Effector CD8-positive, alpha-beta T cell (primary cell): Measurements from ENCODE around the gene RANBP10.

Source experiments
- DNase-seq: peaks from one replicate; lab custom pipeline; 2025; lab: John Stamatoyannopoulos, UW

Gene RANBP10

DNA sequence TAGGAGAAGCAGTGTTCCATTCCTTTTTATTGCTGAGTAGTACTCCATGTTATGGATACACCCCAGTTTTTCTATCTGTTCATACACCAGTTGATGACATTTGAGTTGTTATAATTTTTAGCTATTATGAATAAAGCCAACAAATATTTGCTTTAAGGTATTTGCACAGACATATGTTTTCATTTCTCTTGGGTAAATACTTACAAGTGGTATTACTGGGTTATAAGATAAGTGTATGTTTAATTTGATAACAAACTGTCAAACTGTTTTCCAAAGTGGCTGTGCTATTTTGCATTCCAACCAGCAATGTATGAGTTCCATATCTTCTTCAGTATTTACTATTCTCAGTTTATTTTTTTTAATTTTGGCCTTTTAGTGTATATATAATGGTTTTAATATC, 59.5 kb downstream of the RANBP10 start:
- DNase-seq: no peak

DNA sequence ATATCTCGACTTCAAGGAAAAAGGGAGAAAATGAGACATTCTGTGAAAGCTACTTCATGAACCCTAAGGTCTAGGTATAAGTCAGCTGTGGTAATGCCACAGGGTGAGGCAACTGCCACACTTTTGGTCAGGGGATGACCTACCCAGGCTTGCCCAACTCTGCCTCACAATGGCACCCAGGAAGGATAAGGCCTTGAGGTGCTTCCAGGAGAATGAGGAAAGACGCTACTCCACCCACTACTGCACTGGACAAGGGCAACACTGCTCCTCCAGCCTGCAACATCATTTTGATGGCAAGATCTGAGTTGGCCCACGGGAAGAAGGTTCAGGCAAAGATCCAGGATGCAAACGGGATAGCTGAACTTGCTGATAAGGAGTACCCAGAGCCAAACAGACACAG, 65.2 kb downstream of the RANBP10 start:
- no peak for DNase-seq

DNA sequence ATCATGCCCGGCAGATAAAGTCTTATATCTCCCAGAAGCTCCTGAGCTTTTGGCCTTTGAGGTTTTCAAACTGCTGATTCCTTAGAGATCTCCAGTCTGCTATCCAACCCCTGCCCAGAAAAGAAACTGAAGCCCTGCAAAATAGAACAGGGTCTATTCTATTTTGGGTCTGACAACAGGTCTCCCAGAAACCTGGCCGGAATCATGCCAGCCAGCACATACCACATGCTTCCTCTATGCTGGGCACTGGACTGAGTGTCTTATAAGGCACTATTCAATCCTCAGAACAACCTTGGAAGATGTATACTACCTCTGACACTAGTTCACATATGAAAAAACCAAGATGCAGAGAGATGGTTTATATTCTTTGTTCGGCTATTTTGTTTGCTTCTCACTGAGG, 66.0 kb downstream of the RANBP10 start:
- no peak for DNase-seq

DNA sequence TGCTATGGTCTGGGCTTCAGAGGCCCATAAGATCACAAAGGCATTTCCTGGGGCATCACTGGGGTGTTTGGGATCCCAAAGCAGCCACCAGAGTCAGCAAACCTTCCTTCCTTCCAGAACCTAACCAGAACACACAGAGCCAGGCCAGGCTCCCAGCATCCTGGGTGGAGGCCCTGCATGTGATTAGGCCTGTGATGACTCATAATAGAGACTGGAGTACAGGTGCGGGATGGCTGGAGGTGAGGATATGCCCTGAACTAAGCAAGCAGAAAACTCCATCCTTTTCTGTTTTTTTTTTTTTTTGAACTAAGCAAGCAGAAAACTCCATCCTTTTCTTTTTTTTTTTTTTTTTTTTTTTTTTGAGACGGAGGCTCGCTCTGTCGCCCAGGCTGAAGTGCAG, 69.5 kb downstream of the RANBP10 start:
- no peak for DNase-seq

DNA sequence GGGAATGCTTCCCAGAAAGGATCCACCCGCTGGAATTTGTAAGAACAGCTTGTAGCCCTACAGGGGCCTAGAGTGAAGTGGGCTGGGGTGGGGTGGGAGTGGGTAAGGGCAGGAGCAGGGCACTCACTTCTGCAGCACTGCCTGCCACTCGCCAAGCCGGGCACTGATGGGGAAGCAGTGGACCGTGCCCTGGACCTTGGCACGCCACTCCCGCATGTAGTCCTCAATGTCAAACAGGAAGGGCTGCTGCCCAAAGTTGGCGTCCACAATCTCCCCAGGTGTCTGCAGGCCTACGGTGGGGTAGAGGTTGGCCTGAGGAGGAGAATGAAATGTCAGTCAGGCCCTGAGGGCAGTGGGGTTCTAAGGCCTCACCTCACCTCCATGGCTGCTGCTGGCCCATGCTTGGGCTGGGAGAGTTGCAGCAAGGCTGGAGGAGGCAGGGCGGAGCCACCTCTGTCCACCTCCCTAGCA, 71.6 kb downstream of the RANBP10 start:
- DNase-seq: no peak

DNA sequence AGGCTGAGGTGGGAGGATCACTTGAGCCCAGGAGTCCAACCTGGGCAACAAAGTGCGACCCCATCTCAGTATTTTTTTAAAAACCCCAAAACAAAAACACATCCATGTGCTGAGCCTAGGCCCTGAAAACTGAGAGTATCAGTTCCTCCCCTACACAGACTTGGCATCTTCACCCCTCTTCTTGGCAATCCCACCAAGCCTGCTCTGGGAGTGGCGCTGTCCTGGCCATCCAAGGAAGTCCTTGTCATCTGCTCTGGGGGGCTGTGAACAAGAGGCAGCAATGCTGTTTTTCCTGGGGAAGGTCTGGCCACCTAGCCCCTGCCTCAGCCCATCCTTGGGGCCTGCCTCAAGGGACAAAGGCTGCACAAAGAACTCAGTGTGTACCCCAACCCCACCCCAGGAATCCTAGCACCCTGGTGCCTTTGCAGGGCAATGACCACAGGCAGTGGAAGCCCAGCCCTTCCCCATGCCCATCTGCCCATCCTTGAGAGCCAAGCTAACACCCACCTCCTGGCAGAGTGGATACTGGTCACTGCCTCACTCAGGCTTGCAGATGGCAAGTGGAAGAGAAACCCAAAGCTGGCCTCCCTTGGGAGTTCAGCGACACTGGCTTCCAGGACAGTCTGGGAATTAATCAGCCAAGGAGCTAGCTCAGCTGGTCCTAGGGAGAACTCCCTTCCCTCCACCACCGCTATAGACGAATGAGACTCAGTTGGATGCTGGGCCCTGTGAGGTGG, 72.5 kb downstream of the RANBP10 start:
- DNase-seq: no peak

DNA sequence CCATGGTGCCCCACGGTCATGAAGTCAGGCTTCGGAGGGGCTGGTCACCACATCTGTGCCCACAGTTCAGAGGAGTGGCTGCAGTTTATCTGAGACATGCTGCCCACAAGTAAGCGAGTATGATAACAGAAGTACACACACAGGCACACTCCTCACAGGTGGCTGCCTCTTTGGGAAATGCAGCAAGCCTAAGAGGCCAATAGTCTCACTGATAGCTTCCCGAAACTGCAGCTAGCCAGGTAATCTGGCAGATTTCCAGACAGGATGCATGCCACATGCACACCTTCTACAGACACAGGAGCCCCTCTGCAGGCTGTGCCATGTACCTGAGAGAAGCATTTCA, 74.6 kb downstream of the RANBP10 start:
- no peak for DNase-seq

DNA sequence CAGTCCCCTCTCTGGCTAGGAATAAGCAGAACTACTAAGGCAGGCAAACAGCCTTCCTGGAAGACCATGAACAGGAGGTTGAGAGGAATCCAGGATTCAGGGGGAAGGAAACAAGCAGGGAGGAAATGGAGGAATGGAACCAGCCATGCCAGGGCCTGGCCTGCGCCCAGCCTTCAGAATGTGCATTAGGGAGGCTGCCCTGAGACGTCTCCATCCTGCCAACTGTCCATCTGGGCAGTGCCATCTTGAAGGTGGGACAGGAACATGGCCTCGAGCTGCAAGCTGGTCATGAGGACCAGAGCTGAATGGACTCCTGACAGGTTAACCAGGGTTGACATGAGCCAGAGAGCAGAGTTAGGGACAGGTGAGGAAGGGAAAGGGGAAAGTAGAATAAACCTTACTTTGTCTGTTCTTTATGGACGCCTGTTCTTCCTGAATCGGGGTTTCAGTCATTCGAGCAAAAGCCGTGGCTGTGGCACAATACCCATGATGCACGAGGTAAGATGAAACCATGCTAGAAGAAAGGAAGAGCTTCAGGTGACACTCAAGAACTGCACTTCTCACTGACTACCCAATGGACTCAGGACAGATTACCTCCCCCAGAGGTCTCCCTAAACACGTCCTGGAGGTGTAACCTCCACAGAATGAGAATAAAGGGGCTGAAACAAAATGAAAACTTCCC, 75.1 kb downstream of the RANBP10 start:
- no peak for DNase-seq

DNA sequence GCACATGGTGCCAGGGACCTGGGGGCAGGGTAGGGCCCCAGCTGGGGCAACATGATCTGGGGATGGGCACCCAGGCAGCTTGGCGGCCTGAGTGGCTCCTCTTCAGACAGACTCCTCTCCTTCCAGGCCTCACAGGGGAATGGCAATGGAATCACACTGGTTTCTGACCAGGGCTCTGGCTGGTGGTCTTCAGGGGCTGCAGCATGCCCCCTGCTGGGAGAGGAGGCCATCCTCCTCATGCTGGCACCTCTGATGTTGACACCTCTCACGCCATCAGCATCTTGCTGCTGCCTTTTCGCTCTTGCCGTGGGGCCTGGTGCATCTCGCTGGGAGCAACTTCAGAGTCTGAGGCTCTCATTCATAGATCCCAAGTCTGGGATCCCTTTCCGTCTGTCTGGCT, 76.0 kb downstream of the RANBP10 start:
- no peak for DNase-seq

DNA sequence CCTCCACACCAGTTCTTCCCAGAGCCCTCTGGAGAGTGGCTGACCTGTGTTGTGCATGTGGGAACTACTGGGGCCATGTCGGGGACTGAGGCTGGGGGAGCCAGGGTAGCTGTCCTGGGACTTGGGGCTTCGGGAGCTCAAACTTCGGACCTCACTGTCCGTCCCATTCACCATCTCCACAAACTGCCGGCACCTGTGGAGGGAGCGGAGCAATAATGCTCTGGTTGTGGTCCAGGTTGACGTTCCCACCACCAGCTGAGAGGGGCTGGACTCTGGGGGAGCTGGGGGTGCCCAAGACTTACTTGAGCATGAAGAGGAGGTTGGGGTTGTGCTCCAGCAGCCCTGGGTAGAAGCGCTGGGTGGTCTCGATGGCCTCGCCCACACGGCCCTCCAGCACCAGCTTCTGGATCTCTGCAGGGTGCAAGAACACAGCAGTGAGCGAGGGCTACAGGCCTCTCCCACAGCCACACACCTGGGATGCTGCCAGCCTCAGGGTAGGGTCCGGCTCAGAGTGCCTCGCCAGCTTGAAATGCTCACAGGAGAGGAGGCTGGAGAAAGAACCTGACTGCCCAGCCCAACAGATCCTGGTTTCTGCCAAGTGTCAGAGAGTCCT, 76.6 kb downstream of the RANBP10 start:
- no peak for DNase-seq

DNA sequence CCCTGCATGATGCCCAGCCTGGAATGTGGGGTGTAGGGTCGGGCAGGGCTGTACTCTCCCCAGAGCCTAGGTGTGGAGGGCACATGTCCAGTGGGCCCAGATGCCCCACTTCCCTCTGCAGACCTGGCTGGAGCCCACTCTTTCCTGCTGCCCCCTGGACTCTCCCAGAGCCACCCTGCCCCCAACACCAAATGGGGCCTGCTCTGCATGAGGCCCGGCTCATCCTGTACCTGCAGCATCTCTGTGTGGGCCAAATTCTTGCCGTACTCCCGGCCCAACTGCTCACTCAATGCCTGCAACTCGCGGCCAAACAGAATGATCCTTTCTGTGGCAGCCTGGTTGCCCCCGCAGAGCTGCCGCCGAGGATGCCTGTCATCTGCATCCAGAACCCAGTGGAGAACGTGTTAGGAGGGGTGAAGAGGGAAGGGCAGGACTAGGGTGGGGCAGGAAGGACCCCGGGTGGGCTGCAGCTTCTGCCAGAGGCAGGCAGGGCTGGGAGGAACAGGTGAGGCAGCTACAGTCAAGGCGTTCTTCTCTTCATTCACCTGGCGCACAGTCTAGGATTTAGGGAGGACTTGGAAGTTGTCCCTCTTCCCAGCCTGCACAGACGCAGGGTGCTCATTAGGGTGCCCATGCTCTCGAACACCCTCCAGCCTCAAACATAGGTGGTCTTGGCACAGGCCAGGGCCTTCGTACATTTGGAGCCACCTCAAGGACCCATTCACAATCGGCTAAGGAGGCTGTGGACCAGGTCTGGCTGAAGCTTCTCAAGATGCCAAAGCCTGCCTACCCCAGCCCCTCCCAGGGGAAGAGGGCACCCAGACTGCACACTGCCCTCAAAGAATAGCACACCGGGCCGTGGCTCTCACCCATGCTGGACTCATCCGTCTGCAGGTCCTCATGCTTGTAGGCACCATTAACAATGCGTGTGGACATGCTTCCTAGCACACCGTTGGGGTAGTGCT, 78.6 kb downstream of the RANBP10 start:
- DNase-seq: no peak

DNA sequence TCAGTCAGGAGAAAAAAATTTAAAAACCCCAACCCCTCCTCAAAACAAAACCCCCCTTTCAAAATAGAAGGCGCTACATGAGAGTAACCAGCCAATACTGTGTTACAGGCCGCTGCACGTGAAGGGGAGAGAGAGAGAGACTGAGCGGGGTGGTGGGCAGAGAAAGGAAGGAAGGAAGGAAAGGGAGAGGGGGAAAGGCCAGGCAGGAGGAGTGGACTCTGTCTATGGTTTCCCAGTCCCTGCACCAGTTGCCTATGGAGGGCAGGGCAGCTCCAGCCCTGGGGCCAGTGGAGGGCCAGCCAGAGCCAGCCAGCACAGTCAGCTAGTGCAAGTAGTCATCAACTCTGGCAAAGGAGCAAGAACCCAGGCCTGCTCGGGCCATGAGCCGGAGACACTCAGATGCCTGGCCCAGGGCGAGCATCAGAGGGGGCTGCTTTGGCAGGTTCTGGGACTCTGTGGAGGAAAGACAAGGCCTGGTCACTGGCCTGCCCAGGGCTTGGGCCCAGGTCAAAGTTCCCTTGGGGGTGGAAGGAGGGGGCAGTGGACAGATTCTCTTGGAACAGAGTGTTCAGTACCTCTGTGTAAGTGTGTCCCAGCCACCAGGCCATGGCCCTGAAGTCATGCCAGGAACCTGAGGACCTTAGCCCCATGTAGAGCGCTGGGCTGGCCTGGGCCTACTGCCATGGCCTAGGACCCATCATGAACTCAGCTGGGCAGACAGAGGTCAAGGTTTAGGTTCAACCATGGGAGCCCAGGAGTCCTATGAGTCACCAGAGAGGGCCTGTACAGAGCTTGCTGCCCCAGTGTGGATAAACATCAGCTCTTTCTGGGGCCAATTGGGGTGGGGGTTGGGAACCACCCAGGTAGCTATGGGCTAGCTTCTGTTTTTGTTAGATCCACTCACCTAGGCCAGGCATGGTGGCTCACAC, 80.0 kb downstream of the RANBP10 start:
- no peak for DNase-seq

DNA sequence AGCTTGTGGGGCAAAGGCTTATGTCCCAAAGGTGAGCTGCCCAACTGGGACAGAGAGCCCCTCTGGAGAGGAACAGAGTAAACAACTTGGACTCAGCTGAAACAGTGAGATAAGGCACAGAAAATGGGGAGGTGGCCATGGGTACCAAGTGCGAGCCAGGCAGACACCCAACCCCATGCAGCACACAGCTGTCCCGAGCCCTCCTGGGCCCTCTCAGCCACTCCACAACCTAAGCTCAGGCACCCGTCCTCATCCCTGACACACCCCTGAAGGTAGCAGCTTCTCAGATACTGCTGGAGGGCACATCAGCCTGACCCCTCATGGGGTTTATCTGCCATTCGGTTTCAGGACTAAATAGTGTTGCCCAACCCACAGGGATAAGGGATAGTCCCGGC, 82.5 kb downstream of the RANBP10 start:
- no peak for DNase-seq

DNA sequence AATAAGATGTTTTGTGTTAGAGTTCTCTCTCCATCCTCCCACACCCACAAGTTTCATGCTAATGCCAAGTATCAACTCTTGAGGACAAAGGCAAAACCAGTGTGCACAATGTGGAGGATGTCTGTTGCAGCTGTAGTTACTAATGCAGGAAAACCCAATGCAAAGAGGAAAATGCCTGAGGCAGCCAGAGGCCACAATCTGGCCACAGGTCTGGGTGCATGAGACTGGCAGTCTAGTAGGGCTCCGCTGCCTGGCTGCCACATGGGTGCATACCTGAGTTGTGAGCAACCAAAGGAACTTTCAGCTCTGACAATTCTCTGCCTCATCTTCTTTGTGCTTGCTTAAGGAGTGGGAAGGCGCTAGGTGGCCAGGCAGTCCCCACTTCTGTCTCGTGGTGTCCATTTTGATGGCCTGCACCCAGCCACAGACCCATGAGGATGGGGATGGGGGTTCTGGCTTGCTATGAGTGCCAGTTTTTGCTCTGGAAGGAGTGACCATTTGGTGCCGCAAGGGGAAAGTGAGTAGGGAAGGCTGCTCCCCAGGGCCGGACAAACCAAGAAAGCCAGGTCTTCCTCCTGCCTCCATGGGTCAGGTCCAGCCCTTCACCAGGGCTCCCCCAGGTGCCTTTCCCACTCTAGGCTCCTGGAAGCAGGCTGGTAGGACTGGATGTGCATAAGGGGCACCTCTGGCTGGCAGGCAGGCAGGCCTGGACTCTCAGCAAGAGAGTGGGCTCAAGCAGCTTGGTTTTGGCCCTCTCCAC, 83.0 kb downstream of the RANBP10 start:
- no peak for DNase-seq

DNA sequence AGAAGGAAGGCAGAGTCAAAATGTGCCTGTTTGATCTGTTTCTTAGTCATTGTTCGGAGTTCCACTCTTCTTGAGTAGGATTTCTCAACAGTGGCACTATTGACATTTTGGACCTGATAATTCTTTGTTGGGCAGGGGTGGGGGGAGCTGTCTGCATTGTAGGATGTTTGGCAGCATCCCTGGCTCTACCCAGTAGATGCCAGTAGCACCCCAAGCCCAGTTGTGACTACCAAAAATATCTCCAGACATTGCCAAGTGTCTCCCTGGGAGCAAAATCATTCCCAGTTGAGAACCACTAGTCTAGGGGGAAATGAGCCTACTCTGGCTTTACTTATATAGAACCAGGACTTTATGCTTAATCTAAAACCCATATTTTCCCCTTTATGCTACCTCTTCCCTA, 86.1 kb downstream of the RANBP10 start:
- DNase-seq: no peak

DNA sequence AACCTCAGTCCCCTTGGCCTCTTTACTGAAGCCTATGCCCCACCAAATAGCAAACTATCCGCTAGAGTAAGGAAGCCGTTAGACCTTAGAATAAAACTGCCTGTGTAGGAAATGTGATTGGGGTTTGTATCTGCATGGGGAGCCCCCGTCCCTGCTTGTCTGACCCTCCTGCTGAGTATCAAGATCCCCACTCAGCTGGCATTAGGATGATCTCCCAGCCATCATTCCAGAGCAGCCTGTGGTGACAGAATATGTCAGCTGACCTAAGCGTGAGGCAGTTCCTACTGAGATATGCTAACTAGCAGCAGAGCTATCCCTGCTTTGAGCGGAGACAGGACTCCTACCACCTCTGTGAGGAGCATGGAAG, 86.6 kb downstream of the RANBP10 start:
- DNase-seq: no peak

DNA sequence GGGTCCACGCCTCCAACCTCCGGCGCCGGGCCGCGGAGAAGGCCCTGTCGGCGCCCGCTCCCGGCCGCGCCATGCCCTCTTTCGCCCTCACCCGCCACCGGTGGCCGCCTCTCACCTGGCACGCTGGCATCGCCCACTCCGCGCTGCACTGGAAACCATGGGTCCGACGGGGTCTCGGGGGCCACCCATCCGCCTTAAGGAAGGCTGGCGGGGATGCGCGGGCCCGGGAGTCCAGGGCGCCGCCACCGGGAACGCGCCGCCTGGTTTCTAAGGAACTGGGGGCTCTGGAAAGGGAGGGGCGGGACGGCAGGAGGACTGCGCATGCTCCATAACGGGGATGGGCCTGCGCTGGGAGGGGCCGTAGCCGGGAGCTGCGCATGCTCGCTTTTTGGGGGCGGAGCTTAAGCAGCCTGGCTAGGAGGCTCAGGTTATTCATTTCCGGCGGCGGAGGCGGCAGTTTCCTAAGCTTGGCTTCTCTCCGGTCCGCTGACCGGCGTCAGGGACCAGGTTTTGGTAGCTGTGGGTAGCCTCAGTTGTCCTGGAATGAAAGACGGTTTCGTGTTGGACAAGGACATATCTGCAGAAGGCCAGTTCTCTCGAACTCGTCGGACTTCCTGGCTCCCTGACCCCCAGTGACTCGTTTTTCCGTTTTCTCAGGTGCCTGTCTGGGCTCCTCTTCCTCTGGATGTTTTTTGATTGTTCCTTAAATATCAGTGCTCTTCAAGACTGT, 87.1 kb downstream of the RANBP10 start, which contains the start of gene GFOD2:
Gene GFOD2 (minus strand): TSS at position 269 of the 730 bp plus-strand sequence. CDS start 33,601 bp downstream, outside the sequence.
- peak; percentile 96 for DNase-seq

DNA sequence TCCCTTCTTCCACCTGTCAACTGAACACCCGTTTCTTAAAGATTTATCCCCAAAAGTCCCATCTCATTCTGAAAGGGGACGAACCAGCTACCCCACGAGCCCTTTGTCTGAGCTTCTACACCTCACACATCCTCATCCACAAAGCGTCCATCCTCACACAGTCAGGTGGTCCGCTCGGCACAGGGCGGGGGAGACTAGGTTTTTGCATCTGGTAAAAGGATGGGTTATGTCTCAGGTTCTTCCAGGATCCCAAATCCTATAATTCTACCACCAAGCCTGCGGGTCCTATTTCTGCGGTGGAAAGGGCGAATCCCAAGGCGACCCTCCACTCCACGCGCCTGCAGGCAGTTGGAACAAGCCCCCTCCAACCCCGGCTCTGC, 87.7 kb downstream of the RANBP10 start:
- no peak for DNase-seq

DNA sequence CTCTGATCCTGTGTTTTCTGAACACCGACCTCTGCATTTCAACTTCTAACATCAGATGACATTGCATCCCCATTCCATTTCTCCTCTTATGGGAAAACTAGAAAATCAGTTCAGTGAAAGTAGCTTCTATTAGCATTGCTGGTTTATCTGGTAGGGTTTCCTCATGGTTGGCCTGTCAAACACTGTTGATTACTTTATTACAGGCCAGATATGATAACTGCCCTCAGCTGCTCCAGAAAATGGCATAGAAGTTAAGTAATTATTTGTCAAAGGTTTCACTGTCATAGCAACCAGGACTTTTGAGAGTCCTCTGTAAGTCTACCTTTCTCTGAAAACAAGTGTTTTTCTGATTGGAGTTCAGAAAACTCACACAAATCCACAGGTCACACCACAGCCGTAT, 90.3 kb downstream of the RANBP10 start:
- DNase-seq: no peak

DNA sequence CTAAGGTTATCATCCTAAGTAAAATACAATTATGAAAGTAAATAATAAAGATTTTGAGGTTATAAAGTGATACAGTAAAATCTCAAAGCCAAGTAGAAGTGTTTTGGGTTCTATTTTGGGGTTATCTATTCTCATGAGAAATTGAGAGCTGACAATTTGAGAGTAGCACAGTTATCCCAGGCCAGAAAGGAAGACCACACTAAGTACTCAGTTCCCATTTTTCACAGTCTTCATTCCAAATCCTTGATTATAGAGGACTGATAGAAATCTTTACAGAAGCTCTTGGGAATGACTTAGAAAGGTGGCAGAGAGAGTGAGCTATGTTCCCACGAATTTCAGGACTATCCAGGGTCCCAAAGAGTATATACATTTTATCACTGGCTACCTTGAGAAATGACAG, 91.8 kb downstream of the RANBP10 start:
- no peak for DNase-seq
